GM12864 (cell line): ENCODE measurements around the gene PLXNB3.

ENCODE experiments used
- DNase-seq: peaks from one replicate; pipeline ENCODE4 v3.0.0-alpha.2; 2011; ENCODE audit warnings: low read depth
- H3K4me3 ChIP-seq: 2 replicates; pipeline ENCODE4 v1.5.1; 2011; ENCODE audit warnings: mild to moderate bottlenecking, low read depth, low read length, control low read depth
- CTCF ChIP-seq: IDR thresholded peaks from 2 replicates; pipeline ENCODE4 v1.5.1; 2011; ENCODE audit warnings: low read depth, mild to moderate bottlenecking, moderate library complexity, low read length, control low read depth, inconsistent platforms; ENCODE audit errors: missing control alignments

PLXNB3 gene

GRCh38 chrX:153799326-153799725 is 35.3 kb downstream of the PLXNB3 start:
- DNase-seq: no peak
- no peak for TF ChIP-seq CTCF
- no peak overlapping the region for H3K4me3 ChIP-seq

GRCh38 chrX:153800177-153800722 is 36.2 kb downstream of the PLXNB3 start:
- no peak overlapping the region for H3K4me3 ChIP-seq
- TF ChIP-seq CTCF: no peak
- DNase-seq: no peak

GRCh38 chrX:153800746-153801145 is 36.7 kb downstream of the PLXNB3 start:
- DNase-seq: no peak
- no peak overlapping the region for H3K4me3 ChIP-seq
- TF ChIP-seq CTCF: no peak

- DNase-seq: no peak
- no peak overlapping the region for H3K4me3 ChIP-seq
- TF ChIP-seq CTCF: no peak
Observed at GRCh38 chrX:153801669-153802068, 37.6 kb downstream of the PLXNB3 start.

GRCh38 chrX:153802513-153803045 is 38.5 kb downstream of the PLXNB3 start:
- TF ChIP-seq CTCF: no peak
- DNase-seq: no peak

GRCh38 chrX:153803211-153804099 is 39.4 kb downstream of the PLXNB3 start:
- no peak overlapping the region for H3K4me3 ChIP-seq
- no peak for DNase-seq

More at GRCh38 chrX:153802513-153803045, 38.5 kb downstream of the PLXNB3 start:
- no peak overlapping the region for H3K4me3 ChIP-seq

More at GRCh38 chrX:153803211-153804099, 39.4 kb downstream of the PLXNB3 start:
- TF ChIP-seq CTCF: no peak
